SU-DHL-6 (cell line): Measurements from ENCODE around the gene ZCCHC24.

Experiments used
- H2AFZ ChIP-seq: fragments of 200-600 bp; sonication (generic); 2 replicates; pipeline ENCODE4 v1.6.1; 2014; ENCODE audit warnings: low read depth, mild to moderate bottlenecking, moderate library complexity, mixed read lengths, antibody characterized with exemption, low read length; ENCODE audit not compliant: severe bottlenecking
- H3F3A ChIP-seq: fragments of 200-600 bp; shearing (Covaris generic); 2 replicates; pipeline ENCODE4 v1.6.0; 2016; ENCODE audit warnings: antibody characterized with exemption, mild to moderate bottlenecking; ENCODE audit not compliant: insufficient read depth
- H3K27ac ChIP-seq: fragments of 200-600 bp; sonication (generic); 2 replicates; pipeline ENCODE4 v1.5.1; 2016; ENCODE audit warnings: low read depth, mild to moderate bottlenecking, low read length, moderate library complexity, mixed read lengths
- H3K27me3 ChIP-seq: fragments of 200-600 bp; sonication (generic), shearing (Covaris generic); 2 replicates; pipeline ENCODE4 v1.6.0; 2014; ENCODE audit warnings: mild to moderate bottlenecking, low read length
- H3K36me3 ChIP-seq: fragments of 200-600 bp; sonication (generic); 2 replicates; pipeline ENCODE4 v1.6.1; 2014; ENCODE audit warnings: mild to moderate bottlenecking, low read length, mixed read lengths
- H3K4me2 ChIP-seq: fragments of 300-600, 200-600 bp; shearing (Covaris generic), sonication (generic); 2 replicates; pipeline ENCODE4 v1.6.0; 2014; ENCODE audit warnings: low read length, low read depth, mild to moderate bottlenecking; ENCODE audit not compliant: poor library complexity, severe bottlenecking
- H3K4me3 ChIP-seq: fragments of 200-600 bp; sonication (generic); 2 replicates; pipeline ENCODE4 v1.5.1; 2014; ENCODE audit warnings: antibody characterized with exemption, low read length, mild to moderate bottlenecking, mixed read lengths; ENCODE audit not compliant: insufficient read depth, poor library complexity, severe bottlenecking
- H3K79me2 ChIP-seq: fragments of 200-600 bp; sonication (generic); 2 replicates; pipeline ENCODE4 v1.6.1; 2014; ENCODE audit warnings: mild to moderate bottlenecking, low read length, moderate library complexity; ENCODE audit not compliant: insufficient read depth
- H3K9ac ChIP-seq: fragments of 200-600 bp; sonication (generic); 2 replicates; pipeline ENCODE4 v1.7.0; 2014; ENCODE audit warnings: mild to moderate bottlenecking, low read length
- H3K9me2 ChIP-seq: fragments of 200-600 bp; sonication (generic); replicated peaks from 2 replicates; pipeline ENCODE4 v1.6.1; 2014; ENCODE audit warnings: low read length; ENCODE audit not compliant: insufficient read depth
- H3K9me3 ChIP-seq: fragments of 200-600 bp; sonication (generic); 2 replicates; pipeline ENCODE4 v1.6.1; 2014; ENCODE audit warnings: low read length, mixed read lengths; ENCODE audit not compliant: insufficient read depth
- H4K20me1 ChIP-seq: fragments of 200-600 bp; sonication (generic); 2 replicates; pipeline ENCODE4 v1.6.1; 2014; ENCODE audit warnings: low read depth, mild to moderate bottlenecking, antibody characterized with exemption, low read length, moderate library complexity, mixed read lengths
- EZH2phosphoT487 ChIP-seq: fragments of 200-600 bp; sonication (generic), shearing (Covaris generic); conservative IDR thresholded peaks from 2 replicates; pipeline ENCODE4 v1.6.1; 2018; ENCODE audit warnings: mild to moderate bottlenecking, antibody characterized with exemption, low read length, moderate library complexity, mixed read lengths
- TF ChIP-seq, protein P1 (sequence below): fragments of 200-600 bp; sonication (generic); IDR thresholded peaks from one replicate; pipeline ENCODE4 v1.5.1; 2017; ENCODE audit warnings: antibody characterized with exemption, mild to moderate bottlenecking, low read length, moderate library complexity; ENCODE audit not compliant: insufficient read depth, poor library complexity, severe bottlenecking

ZCCHC24 gene

GRCh38 chr10:79361726-79362397, 83.6 kb downstream of the ZCCHC24 start:
- no peaks in the 10 kb centered on the region for H3K9me3 ChIP-seq
- no peaks in the 10 kb centered on the region for H3K9me2 ChIP-seq
- no peaks in the 10 kb centered on the region for H3F3A ChIP-seq
- H3K27me3 ChIP-seq, result no peaks in the 10 kb centered on the region
- H3K79me2 ChIP-seq, result no peaks in the 10 kb centered on the region
- no peaks in the 10 kb centered on the region for H3K36me3 ChIP-seq
- TF ChIP-seq EZH2phosphoT487, result no peak
- TF ChIP-seq, protein P1, sequence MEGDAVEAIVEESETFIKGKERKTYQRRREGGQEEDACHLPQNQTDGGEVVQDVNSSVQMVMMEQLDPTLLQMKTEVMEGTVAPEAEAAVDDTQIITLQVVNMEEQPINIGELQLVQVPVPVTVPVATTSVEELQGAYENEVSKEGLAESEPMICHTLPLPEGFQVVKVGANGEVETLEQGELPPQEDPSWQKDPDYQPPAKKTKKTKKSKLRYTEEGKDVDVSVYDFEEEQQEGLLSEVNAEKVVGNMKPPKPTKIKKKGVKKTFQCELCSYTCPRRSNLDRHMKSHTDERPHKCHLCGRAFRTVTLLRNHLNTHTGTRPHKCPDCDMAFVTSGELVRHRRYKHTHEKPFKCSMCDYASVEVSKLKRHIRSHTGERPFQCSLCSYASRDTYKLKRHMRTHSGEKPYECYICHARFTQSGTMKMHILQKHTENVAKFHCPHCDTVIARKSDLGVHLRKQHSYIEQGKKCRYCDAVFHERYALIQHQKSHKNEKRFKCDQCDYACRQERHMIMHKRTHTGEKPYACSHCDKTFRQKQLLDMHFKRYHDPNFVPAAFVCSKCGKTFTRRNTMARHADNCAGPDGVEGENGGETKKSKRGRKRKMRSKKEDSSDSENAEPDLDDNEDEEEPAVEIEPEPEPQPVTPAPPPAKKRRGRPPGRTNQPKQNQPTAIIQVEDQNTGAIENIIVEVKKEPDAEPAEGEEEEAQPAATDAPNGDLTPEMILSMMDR, result no peak
- H3K4me3 ChIP-seq, result no peak overlapping the region
- no peak overlapping the region for H3K4me2 ChIP-seq
- no peaks in the 10 kb centered on the region for H4K20me1 ChIP-seq
- H3K27ac ChIP-seq, result no peak overlapping the region
- no peak overlapping the region for H3K9ac ChIP-seq
- H2AFZ ChIP-seq, result no peak overlapping the region

DNA sequence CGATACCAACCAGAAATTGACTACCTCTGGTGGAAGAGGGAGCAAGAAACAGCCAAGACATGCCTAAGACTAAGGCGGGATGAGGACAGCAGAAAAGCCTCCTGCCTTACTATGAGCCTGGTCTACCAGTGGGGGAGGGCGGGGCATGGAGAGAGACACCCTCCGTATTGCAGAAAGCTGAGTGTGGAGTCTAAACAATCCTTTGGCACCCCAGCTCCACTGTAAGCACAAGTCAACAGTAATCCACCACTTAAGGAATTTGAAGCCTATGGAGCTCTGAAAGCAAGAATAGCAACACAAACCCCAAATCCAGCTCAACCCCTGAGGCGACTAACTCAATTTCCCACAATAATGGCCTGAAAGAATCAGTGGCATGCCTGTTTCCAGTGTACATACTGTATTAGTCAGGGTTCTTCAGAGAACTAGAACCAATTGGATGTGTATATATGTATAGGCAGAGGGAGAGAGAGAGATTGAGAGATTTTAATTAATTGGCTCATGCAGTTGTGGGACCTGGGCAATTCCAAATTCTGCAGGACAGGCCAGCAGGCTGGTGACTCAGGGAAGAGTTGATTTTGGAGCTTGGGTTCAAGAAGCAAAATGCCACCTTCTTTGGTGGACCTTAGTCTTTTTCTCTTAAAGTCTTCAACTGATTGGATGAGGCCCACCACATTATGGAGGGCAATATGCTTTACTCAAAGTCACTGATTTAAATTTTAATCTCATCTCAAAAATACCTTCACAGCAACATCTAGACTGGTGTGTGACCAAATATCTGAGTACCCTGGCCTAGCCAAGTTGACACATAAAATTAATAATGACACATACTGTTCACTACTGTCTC, 84.7 kb downstream of the ZCCHC24 start:
- H4K20me1 ChIP-seq, result no peaks in the 10 kb centered on the region
- TF ChIP-seq, protein P1, result no peak
- no peak for TF ChIP-seq EZH2phosphoT487
- no peak overlapping the region for H2AFZ ChIP-seq
- no peaks in the 10 kb centered on the region for H3F3A ChIP-seq
- H3K4me3 ChIP-seq, result no peak overlapping the region
- H3K27me3 ChIP-seq, result no peaks in the 10 kb centered on the region
- no peaks in the 10 kb centered on the region for H3K79me2 ChIP-seq
- no peak overlapping the region for H3K27ac ChIP-seq
- no peaks in the 10 kb centered on the region for H3K36me3 ChIP-seq
- no peak overlapping the region for H3K9ac ChIP-seq
- H3K9me3 ChIP-seq, result no peaks in the 10 kb centered on the region
- H3K4me2 ChIP-seq, result no peak overlapping the region
- no peaks in the 10 kb centered on the region for H3K9me2 ChIP-seq

DNA sequence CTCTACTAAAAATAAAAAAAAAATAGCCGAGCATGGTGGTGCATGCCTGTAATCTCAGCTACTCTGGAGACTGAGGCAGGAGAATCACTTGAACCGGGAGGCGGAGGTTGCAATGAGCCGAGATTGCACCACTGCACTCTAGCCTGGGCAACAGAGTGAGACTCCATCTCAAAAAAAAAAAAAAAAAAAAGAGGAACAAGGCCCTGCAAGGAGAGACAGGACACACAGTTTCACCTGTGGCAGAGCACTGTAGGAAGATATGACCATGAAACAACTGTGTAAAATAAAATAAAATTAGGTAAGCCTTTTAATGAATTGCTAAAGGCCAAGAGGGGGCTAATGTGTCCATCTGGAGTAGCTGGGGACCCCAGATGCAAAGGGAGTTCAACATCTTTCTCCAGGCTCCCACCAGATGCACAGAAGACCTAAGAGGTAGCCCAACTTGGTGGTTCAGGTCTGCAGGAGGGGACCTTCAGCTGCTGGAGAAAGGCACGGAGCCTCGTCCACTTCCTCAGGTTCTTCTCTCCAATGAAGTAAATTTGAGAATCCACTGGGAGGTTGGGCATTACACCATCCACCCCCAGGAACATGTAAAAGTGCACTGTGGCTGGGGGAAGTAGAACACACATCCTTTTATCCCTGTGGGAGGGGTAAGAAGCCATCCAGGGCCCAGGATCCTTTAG, 85.5 kb downstream of the ZCCHC24 start:
- H3F3A ChIP-seq, result no peaks in the 10 kb centered on the region
- no peak overlapping the region for H3K27ac ChIP-seq
- no peak overlapping the region for H3K4me2 ChIP-seq
- H3K36me3 ChIP-seq, result no peaks in the 10 kb centered on the region
- TF ChIP-seq, protein P1, result no peak
- TF ChIP-seq EZH2phosphoT487, result no peak
- H3K9me2 ChIP-seq, result no peaks in the 10 kb centered on the region
- H3K27me3 ChIP-seq, result no peaks in the 10 kb centered on the region
- no peak overlapping the region for H3K4me3 ChIP-seq
- no peak overlapping the region for H2AFZ ChIP-seq
- no peaks in the 10 kb centered on the region for H3K79me2 ChIP-seq
- no peak overlapping the region for H3K9ac ChIP-seq
- no peaks in the 10 kb centered on the region for H4K20me1 ChIP-seq
- H3K9me3 ChIP-seq, result no peaks in the 10 kb centered on the region
